Measurements from ENCODE around the gene CABP2. TPM values are rescaled to one million over a fixed set of nuclear protein-coding genes. Genes with fewer than 3 reads are reported as not detected.
"Not testable (repeated sequence)": the region's sequence is repeated elsewhere in the genome, so short reads cannot be mapped to it uniquely, and the experiment has no call there.

CABP2 gene
- total and polyA plus RNA-seq, 4 donors = not detected

- Histone ChIP-seq H3K4me3 (no peak overlapping the region), H3K4me1 (ENCODE audit: control insufficient read depth in 5 of 5, insufficient read depth in 5 of 5, low read length in 5 of 5) (peaks cover 0 to 12% (median 7%) of the 10 kb centered on the region in 5 donors), H3K9ac (ENCODE audit: insufficient read depth in 1 of 2, low read length in 2 of 2) (peak overlapping the region in 1 of 2 donors; percentile 35), H3K9me3 (ENCODE audit: control insufficient read depth in 4 of 4, insufficient read depth in 3 of 4, low read length in 3 of 4) (no peaks in the 10 kb centered on the region), H3K36me3 (ENCODE audit: control insufficient read depth in 4 of 4, insufficient read depth in 4 of 4, low read length in 4 of 4) (peaks cover 0 to 15% (median 13%) of the 10 kb centered on the region in 4 donors), H3K27me3 (ENCODE audit: control insufficient read depth in 3 of 3, insufficient read depth in 3 of 3, low read length in 2 of 3) (no peaks in the 10 kb centered on the region), H3K27ac (ENCODE audit: low read depth in 1 of 2, low read length in 1 of 2) (peak overlapping the region in 1 of 2 donors; percentile 80)
- WGBS, 2 donors = 84 to 88% methylated on average over 16 of the region's 16 CpGs
- ATAC-seq (ENCODE audit: insufficient read depth, low FRiP score) = no peak
- no peak for DNase-seq
- no peak for TF ChIP-seq CTCF (IDR thresholded peaks at IDR 0.05; ENCODE audit: control extremely low read depth, extremely low read depth)
Measured at GRCh38 chr11:67483831-67484665, 39.2 kb downstream of the CABP2 start.

- WGBS, 2 donors = 10 to 12% methylated on average over 52 to 60 of the region's 60 CpGs
- H3K27me3 ChIP-seq (ENCODE audit: control insufficient read depth in 3 of 3, insufficient read depth in 3 of 3, low read length in 2 of 3) = no peaks in the 10 kb centered on the region
- H3K9ac ChIP-seq (ENCODE audit: insufficient read depth in 1 of 2, low read length in 2 of 2) = peak within 1 kb of the TSS; percentile 26 to 92
- peak within 1 kb of the TSS; percentile 48 for H3K4me3 ChIP-seq
- H3K36me3 ChIP-seq (ENCODE audit: control insufficient read depth in 4 of 4, insufficient read depth in 4 of 4, low read length in 4 of 4) = peaks cover 0 to 14% (median 12%) of the 10 kb centered on the region in 4 donors
- peak; percentile 98 for ATAC-seq (ENCODE audit: insufficient read depth, low FRiP score)
- peak within 1 kb of the TSS; percentile 79 to 80 for H3K27ac ChIP-seq (ENCODE audit: low read depth in 1 of 2, low read length in 1 of 2)
- peak; percentile 98 to 99 (median 99) for DNase-seq
- H3K9me3 ChIP-seq (ENCODE audit: control insufficient read depth in 4 of 4, insufficient read depth in 3 of 4, low read length in 3 of 4) = no peaks in the 10 kb centered on the region
- no peak for TF ChIP-seq CTCF (IDR thresholded peaks at IDR 0.05; ENCODE audit: control extremely low read depth, extremely low read depth)
- H3K4me1 ChIP-seq (ENCODE audit: control insufficient read depth in 5 of 5, insufficient read depth in 5 of 5, low read length in 5 of 5) = peaks cover 0 to 12% (median 7%) of the 10 kb centered on the region in 5 donors
Measured at GRCh38 chr11:67482827-67483798, 40.1 kb downstream of the CABP2 start, which contains the start of gene AIP. AIP (plus strand) TSS chr11:67483026; CDS start chr11:67483159, 133 bp downstream.

GRCh38 chr11:67482275-67482826 is 40.9 kb downstream of the CABP2 start:
- H3K9ac ChIP-seq (ENCODE audit: insufficient read depth in 1 of 2, low read length in 2 of 2) = peak overlapping the region; percentile 26 to 50
- DNase-seq (no peak), ATAC-seq (ENCODE audit: insufficient read depth, low FRiP score) (no peak)
- no peaks in the 10 kb centered on the region for H3K27me3 ChIP-seq (ENCODE audit: control insufficient read depth in 3 of 3, insufficient read depth in 3 of 3, low read length in 2 of 3)
- peaks cover 0 to 12% (median 7%) of the 10 kb centered on the region in 5 donors for H3K4me1 ChIP-seq (ENCODE audit: control insufficient read depth in 5 of 5, insufficient read depth in 5 of 5, low read length in 5 of 5)
- peak overlapping the region; percentile 27 for H3K4me3 ChIP-seq
- TF ChIP-seq CTCF (IDR thresholded peaks at IDR 0.05; ENCODE audit: control extremely low read depth, extremely low read depth) = no peak
- peaks cover 0 to 10% (median 5%) of the 10 kb centered on the region in 4 donors for H3K36me3 ChIP-seq (ENCODE audit: control insufficient read depth in 4 of 4, insufficient read depth in 4 of 4, low read length in 4 of 4)
- peak overlapping the region; percentile 79 to 80 for H3K27ac ChIP-seq (ENCODE audit: low read depth in 1 of 2, low read length in 1 of 2)
- 33 to 36% methylated on average over 19 of the region's 19 CpGs for WGBS, 2 donors
- H3K9me3 ChIP-seq (ENCODE audit: control insufficient read depth in 4 of 4, insufficient read depth in 3 of 4, low read length in 3 of 4) = no peaks in the 10 kb centered on the region

GRCh38 chr11:67477344-67478050 is 45.7 kb downstream of the CABP2 start:
- not testable (repeated sequence) for H3K4me3 ChIP-seq; H3K4me1 ChIP-seq (ENCODE audit: control insufficient read depth in 5 of 5, insufficient read depth in 5 of 5, low read length in 5 of 5); H3K9ac ChIP-seq (ENCODE audit: insufficient read depth in 1 of 2, low read length in 2 of 2); DNase-seq; H3K27ac ChIP-seq (ENCODE audit: low read depth in 1 of 2, low read length in 1 of 2); ATAC-seq (ENCODE audit: insufficient read depth, low FRiP score); H3K27me3 ChIP-seq (ENCODE audit: control insufficient read depth in 3 of 3, insufficient read depth in 3 of 3, low read length in 2 of 3); H3K36me3 ChIP-seq (ENCODE audit: control insufficient read depth in 4 of 4, insufficient read depth in 4 of 4, low read length in 4 of 4); H3K9me3 ChIP-seq (ENCODE audit: control insufficient read depth in 4 of 4, insufficient read depth in 3 of 4, low read length in 3 of 4)
- 75 to 84% methylated on average over 12 to 14 of the region's 16 CpGs for WGBS, 2 donors

- H3K9me3 ChIP-seq (ENCODE audit: control insufficient read depth in 4 of 4, insufficient read depth in 3 of 4, low read length in 3 of 4); H3K4me3 ChIP-seq; H3K36me3 ChIP-seq (ENCODE audit: control insufficient read depth in 4 of 4, insufficient read depth in 4 of 4, low read length in 4 of 4); DNase-seq; H3K9ac ChIP-seq (ENCODE audit: insufficient read depth in 1 of 2, low read length in 2 of 2); H3K4me1 ChIP-seq (ENCODE audit: control insufficient read depth in 5 of 5, insufficient read depth in 5 of 5, low read length in 5 of 5); H3K27me3 ChIP-seq (ENCODE audit: control insufficient read depth in 3 of 3, insufficient read depth in 3 of 3, low read length in 2 of 3); ATAC-seq (ENCODE audit: insufficient read depth, low FRiP score); H3K27ac ChIP-seq (ENCODE audit: low read depth in 1 of 2, low read length in 1 of 2): not testable (repeated sequence)
- 87 to 90% methylated on average over 10 of the region's 10 CpGs for WGBS, 2 donors
Measured at GRCh38 chr11:67476692-67477091, 46.6 kb downstream of the CABP2 start.

Measured in lung (tissue), 12 donors.